OCI-LY3 (cell line): ENCODE data around the gene POLA2.

ENCODE experiments used
- EZH2phosphoT487 ChIP-seq: fragments of 200-600 bp; shearing (Covaris generic); IDR thresholded peaks from 2 replicates; pipeline ENCODE4 v1.6.1; 2018; ENCODE audit warnings: antibody characterized with exemption, mixed run types, low read depth
- TF ChIP-seq, protein P1 (sequence below): fragments of 200-600, 300-600 bp; sonication (generic); IDR thresholded peaks from 2 replicates; pipeline ENCODE4 v1.5.1; 2014; ENCODE audit warnings: antibody characterized with exemption, low read length, low read depth

DNA sequence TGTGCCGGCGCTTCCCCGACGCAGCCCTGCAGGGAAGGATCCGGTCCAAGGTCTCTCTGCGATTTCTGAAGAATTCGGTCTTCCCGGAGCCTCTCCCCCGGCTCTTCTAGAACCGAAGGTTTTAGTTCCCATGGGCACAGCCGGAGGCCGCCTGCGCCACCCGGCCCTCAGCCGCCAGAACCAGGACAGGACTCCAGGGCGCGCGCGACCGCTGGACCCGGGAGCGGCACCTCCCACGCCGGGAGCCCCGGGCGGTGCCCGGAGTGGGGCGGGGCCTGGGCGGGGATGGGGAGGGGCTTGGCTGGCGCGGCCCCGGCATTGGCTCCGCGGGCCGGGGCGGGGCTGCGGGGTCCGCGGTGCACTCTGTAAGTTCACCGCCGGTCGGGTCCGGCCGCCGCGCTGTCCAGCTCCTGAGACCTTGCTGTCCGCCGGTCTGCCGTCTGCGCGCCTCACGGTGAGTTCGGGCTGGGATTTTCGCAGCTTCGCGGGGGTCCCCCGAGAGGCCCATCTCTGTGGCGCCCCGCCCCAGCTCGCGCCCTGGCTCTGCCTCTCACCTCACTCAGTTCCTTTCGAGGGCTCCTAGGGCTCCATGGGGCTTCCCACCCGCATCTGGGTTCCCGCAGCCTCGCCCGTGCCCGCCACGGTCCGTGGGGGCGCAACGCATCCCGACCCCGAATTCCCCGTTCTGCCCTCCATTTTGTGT is 52.9 kb downstream of the POLA2 start, which contains the start of gene CDC42EP2:
- TF ChIP-seq, protein P1, sequence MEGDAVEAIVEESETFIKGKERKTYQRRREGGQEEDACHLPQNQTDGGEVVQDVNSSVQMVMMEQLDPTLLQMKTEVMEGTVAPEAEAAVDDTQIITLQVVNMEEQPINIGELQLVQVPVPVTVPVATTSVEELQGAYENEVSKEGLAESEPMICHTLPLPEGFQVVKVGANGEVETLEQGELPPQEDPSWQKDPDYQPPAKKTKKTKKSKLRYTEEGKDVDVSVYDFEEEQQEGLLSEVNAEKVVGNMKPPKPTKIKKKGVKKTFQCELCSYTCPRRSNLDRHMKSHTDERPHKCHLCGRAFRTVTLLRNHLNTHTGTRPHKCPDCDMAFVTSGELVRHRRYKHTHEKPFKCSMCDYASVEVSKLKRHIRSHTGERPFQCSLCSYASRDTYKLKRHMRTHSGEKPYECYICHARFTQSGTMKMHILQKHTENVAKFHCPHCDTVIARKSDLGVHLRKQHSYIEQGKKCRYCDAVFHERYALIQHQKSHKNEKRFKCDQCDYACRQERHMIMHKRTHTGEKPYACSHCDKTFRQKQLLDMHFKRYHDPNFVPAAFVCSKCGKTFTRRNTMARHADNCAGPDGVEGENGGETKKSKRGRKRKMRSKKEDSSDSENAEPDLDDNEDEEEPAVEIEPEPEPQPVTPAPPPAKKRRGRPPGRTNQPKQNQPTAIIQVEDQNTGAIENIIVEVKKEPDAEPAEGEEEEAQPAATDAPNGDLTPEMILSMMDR: no peak
- TF ChIP-seq EZH2phosphoT487: no peak
